PC-3 (cell line): Measurements from ENCODE around the gene NFATC1.

Experiments
- EZH2 ChIP-seq: fragments of 300-600 bp; sonication (generic); IDR thresholded peaks from one replicate; pipeline ENCODE4 v1.6.1; 2017; ENCODE audit warnings: antibody characterized with exemption, mild to moderate bottlenecking, low read length; ENCODE audit not compliant: unreplicated experiment
- EZH2phosphoT487 ChIP-seq: fragments of 300-600 bp; sonication (generic); IDR thresholded peaks from 2 replicates; pipeline ENCODE4 v1.6.1; 2018; ENCODE audit warnings: mild to moderate bottlenecking, antibody characterized with exemption, low read length, borderline replicate concordance
- TF ChIP-seq, protein P1 (sequence below): fragments of 300-600 bp; sonication (generic); conservative IDR thresholded peaks from 2 replicates; pipeline ENCODE4 v1.5.1; 2017; ENCODE audit warnings: antibody characterized with exemption, low read depth, mild to moderate bottlenecking, low read length

DNA sequence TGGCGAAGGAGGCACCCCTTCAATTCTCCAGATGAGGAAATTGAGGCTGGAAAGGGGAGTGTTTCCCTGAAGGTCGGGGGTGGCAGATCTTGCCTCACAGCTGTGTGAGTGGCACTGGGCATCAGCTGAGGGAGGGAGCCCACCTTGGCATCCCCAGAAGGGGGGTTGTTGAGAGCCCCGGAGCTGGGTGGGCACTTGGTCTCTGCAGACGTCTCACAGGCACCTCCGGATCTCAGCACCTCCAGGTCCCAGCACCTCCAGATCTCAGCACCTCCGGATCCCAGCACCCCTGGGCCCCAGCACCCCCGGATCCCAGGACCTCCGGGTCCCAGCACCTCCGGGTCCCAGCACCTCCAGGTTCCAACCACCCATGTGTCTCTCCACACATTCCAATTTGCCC lies 137.9 kb downstream of the NFATC1 start:
- TF ChIP-seq EZH2phosphoT487, result no peak
- TF ChIP-seq, protein P1, sequence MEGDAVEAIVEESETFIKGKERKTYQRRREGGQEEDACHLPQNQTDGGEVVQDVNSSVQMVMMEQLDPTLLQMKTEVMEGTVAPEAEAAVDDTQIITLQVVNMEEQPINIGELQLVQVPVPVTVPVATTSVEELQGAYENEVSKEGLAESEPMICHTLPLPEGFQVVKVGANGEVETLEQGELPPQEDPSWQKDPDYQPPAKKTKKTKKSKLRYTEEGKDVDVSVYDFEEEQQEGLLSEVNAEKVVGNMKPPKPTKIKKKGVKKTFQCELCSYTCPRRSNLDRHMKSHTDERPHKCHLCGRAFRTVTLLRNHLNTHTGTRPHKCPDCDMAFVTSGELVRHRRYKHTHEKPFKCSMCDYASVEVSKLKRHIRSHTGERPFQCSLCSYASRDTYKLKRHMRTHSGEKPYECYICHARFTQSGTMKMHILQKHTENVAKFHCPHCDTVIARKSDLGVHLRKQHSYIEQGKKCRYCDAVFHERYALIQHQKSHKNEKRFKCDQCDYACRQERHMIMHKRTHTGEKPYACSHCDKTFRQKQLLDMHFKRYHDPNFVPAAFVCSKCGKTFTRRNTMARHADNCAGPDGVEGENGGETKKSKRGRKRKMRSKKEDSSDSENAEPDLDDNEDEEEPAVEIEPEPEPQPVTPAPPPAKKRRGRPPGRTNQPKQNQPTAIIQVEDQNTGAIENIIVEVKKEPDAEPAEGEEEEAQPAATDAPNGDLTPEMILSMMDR, result no peak
- no peak for TF ChIP-seq EZH2
